ENCODE data around the gene CHMP3. TPM values are rescaled to one million over a fixed set of nuclear protein-coding genes. Genes with fewer than 3 reads are reported as not detected.

CHMP3 gene
- total RNA-seq, 1 donor from 2014 or later = 106 TPM

DNA sequence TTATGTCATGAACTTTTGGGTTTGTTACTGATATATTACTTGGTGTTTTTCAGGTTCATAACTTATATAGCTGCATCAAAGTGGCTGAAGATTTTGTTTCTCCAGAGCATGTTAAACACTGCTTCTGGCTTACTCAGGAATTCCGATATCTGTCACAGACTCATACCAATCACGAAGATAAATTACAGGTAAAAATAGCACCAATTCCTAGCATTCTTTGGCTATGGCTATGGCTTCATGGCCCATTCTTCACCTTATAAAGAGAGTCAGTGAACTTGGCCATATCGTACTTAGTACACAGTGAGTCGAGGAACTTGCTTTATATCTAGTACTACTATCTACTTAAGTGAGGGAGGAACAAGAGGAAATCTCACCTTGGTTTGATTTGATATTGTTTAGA lies 72.2 kb downstream of the CHMP3 start:
- TF ChIP-seq, protein P1, sequence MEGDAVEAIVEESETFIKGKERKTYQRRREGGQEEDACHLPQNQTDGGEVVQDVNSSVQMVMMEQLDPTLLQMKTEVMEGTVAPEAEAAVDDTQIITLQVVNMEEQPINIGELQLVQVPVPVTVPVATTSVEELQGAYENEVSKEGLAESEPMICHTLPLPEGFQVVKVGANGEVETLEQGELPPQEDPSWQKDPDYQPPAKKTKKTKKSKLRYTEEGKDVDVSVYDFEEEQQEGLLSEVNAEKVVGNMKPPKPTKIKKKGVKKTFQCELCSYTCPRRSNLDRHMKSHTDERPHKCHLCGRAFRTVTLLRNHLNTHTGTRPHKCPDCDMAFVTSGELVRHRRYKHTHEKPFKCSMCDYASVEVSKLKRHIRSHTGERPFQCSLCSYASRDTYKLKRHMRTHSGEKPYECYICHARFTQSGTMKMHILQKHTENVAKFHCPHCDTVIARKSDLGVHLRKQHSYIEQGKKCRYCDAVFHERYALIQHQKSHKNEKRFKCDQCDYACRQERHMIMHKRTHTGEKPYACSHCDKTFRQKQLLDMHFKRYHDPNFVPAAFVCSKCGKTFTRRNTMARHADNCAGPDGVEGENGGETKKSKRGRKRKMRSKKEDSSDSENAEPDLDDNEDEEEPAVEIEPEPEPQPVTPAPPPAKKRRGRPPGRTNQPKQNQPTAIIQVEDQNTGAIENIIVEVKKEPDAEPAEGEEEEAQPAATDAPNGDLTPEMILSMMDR (IDR thresholded peaks at IDR 0.05; ENCODE audit: insufficient read depth, low read length, poor library complexity, severe bottlenecking) = no peak
- DNase-seq (ENCODE audit: low read depth) = no peak
- Histone ChIP-seq H3K27me3 (ENCODE audit: control insufficient read depth, insufficient read depth, low read length) (no peaks in the 10 kb centered on the region), H3K36me3 (ENCODE audit: control insufficient read depth, insufficient read depth, low read length) (peaks cover 5% of the 10 kb centered on the region), H3K4me3 (ENCODE audit: low read depth, low read length) (no peak overlapping the region)

DNA sequence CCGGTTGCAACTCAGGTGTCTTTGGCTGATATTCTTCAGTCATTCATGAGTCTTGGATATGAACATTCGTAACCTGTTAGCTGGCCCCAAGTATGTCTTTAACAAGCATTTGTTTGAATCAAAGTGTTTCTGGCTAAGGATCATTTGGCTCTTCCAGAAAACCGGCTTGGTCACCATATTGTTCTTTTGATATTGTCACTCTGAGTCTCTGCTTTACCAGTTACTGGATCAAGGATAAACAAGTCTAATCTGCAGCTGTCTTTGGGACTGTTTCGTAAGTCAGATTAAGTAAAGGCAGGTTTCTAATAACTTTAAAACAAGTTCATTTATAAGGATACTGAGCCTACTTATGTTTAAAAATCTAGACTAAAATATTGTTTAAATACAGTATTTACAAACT lies 73.0 kb downstream of the CHMP3 start:
- TF ChIP-seq, protein P1 (IDR thresholded peaks at IDR 0.05; ENCODE audit: insufficient read depth, low read length, poor library complexity, severe bottlenecking) = no peak
- Histone ChIP-seq H3K4me3 (ENCODE audit: low read depth, low read length) (no peak overlapping the region), H3K27me3 (ENCODE audit: control insufficient read depth, insufficient read depth, low read length) (no peaks in the 10 kb centered on the region), H3K36me3 (ENCODE audit: control insufficient read depth, insufficient read depth, low read length) (peaks cover 5% of the 10 kb centered on the region)
- DNase-seq (ENCODE audit: low read depth) = no peak

DNA sequence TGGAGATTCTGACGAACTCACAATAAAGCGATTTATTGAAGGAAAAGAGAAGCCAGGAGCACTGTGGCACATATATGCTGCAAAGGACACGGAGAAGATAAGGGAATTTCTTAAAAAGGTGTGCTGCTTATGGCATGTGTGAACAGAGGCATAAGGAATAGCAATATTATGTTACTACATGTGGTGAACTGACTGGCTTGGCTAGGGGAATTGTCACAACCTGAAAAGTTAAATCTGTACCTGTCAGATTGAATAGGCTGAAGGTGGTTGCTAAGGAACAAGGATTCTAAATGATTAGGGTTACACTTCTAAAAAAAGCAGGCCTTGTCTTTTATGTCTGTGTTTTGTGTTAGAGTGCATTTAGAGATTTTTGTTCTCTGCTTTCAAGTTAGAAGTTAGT lies 73.7 kb downstream of the CHMP3 start:
- H3K4me3 ChIP-seq (ENCODE audit: low read depth, low read length) = no peak overlapping the region
- no peak for DNase-seq (ENCODE audit: low read depth)
- peaks cover 5% of the 10 kb centered on the region for H3K36me3 ChIP-seq (ENCODE audit: control insufficient read depth, insufficient read depth, low read length)
- H3K27me3 ChIP-seq (ENCODE audit: control insufficient read depth, insufficient read depth, low read length) = no peaks in the 10 kb centered on the region
- TF ChIP-seq, protein P1 (IDR thresholded peaks at IDR 0.05; ENCODE audit: insufficient read depth, low read length, poor library complexity, severe bottlenecking) = no peak

DNA sequence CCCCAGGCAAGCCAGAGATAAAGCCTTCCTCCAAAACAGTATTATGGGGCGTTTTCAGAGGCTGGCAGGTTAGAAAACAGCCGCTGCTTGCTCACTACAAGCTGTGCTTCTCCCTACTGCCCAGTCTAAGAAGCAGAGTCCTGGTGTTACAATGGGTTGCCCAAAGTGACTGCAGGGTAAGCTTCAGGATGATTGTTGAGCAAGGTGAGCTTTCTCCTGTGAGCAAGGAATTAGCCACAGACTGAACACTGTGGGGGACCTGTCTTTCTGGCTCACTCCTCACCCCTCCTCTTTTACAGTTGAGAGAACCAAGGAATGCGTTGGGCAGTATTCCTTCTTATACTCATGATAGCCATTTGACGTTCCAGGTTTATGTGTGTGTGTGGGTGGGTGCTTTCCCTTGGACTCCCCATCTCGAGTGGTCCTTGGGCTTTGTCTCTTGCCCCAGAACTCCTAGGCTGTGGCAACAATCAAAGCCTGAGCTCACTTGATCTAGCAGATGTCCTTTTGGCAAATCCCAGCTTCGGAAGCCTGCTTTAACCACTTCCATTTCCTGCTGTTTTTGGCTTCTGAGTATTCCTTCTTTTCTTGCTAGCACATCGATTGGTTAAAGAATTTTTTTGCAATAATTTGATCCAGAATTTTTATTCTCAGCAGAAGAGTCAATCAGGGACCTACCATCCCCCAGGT lies 74.5 kb downstream of the CHMP3 start:
- TF ChIP-seq, protein P1 (IDR thresholded peaks at IDR 0.05; ENCODE audit: insufficient read depth, low read length, poor library complexity, severe bottlenecking) = no peak
- Histone ChIP-seq H3K4me3 (ENCODE audit: low read depth, low read length) (no peak overlapping the region), H3K27me3 (ENCODE audit: control insufficient read depth, insufficient read depth, low read length) (no peaks in the 10 kb centered on the region), H3K36me3 (ENCODE audit: control insufficient read depth, insufficient read depth, low read length) (peaks cover 5% of the 10 kb centered on the region)
- DNase-seq (ENCODE audit: low read depth) = no peak

DNA sequence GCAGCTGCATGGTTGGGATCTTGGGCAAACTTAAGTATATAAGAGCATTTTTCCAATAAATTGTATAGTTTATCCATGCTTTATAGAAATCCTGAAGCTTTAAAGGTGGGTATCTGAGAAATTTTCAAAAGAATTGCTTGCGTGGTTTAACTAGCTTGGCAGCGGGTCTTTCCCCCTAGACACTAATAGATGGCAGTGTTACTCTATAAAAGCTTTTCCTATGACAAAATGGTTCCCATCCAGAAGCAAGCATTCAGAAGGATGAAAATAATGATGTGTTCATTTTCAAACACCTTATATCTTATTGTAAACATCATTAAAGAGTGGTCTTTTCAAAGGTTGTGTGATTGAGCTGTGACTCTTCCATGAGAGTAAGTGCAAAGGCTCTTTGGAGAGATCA lies 76.2 kb downstream of the CHMP3 start:
- TF ChIP-seq, protein P1 (IDR thresholded peaks at IDR 0.05; ENCODE audit: insufficient read depth, low read length, poor library complexity, severe bottlenecking) = no peak
- Histone ChIP-seq H3K36me3 (ENCODE audit: control insufficient read depth, insufficient read depth, low read length) (peaks cover 4% of the 10 kb centered on the region), H3K4me3 (ENCODE audit: low read depth, low read length) (no peak overlapping the region), H3K27me3 (ENCODE audit: control insufficient read depth, insufficient read depth, low read length) (no peaks in the 10 kb centered on the region)
- DNase-seq (ENCODE audit: low read depth) = no peak

DNA sequence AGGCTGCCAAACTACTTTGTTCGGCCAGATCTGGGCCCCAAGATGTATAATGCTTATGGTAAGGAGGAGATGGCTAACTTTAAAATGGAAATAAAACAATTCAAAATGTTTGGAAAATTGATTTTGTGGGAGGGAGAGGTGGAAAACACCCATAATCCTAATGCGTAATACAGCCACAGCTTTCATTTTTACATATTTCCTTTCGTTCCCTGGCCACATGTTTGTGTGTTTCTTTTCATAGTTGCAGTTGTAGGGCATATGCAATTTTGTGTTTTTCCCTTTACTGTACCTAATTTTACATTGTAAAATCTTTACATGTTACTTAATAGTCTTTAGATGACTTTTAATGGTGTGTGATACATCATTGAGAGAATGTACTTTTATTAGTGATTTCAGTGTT lies 77.4 kb downstream of the CHMP3 start:
- Histone ChIP-seq H3K4me3 (ENCODE audit: low read depth, low read length) (no peak overlapping the region), H3K36me3 (ENCODE audit: control insufficient read depth, insufficient read depth, low read length) (peaks cover 5% of the 10 kb centered on the region), H3K27me3 (ENCODE audit: control insufficient read depth, insufficient read depth, low read length) (no peaks in the 10 kb centered on the region)
- TF ChIP-seq, protein P1 (IDR thresholded peaks at IDR 0.05; ENCODE audit: insufficient read depth, low read length, poor library complexity, severe bottlenecking) = no peak
- DNase-seq (ENCODE audit: low read depth) = no peak
